Mucosa of descending colon (tissue), 3 donors: Measurements from ENCODE around the gene HEXIM2. TPM values are rescaled to one million over a fixed set of nuclear protein-coding genes. Genes with fewer than 3 reads are reported as not detected.
A peak's percentile ranks its signal among the peaks of the same experiment; 100 is the strongest.
"Not testable (repeated sequence)": the region's sequence is repeated elsewhere in the genome, so short reads cannot be mapped to it uniquely, and the experiment has no call there.

ENCODE experiments used
- ATAC-seq: fragments of 200-7000 bp; cut with Tn5 transposase; one replicate; pipeline ENCODE4 v1.9.1; 2020; ENCODE audit warnings: mild to moderate bottlenecking, moderate library complexity
- DNase-seq, 3 donors: peaks; one replicate each; pipeline ENCODE4 v3.0.0-alpha.2; 2020
- H3K36me3 ChIP-seq: fragments of 200-600 bp; one replicate; pipeline ENCODE4 v1.8.0; 2021; ENCODE audit warnings: low read depth, mild to moderate bottlenecking
- H3K4me1 ChIP-seq: fragments of 200-600 bp; one replicate; pipeline ENCODE4 v1.8.0; 2021; ENCODE audit warnings: low read depth, mild to moderate bottlenecking
- H3K4me3 ChIP-seq: fragments of 200-600 bp; one replicate; pipeline ENCODE4 v1.8.0; 2021; ENCODE audit warnings: mild to moderate bottlenecking
- H3K9me3 ChIP-seq: fragments of 200-600 bp; one replicate; pipeline ENCODE4 v1.8.0; 2021; ENCODE audit warnings: mild to moderate bottlenecking
- CTCF ChIP-seq: fragments of 200-600 bp; IDR thresholded peaks from one replicate; pipeline ENCODE4 v1.8.0; 2022; ENCODE audit warnings: antibody characterized with exemption, mild to moderate bottlenecking
- intact Hi-C, 2 donors: fragments of 100-400 bp; cut with DNase I in 1 of 2; cut with micrococcal nuclease in 1 of 2; formaldehyde crosslinking; loops; one replicate each; pipeline versions ENCODE4 v1.11.0 to v1.11.1; 2022; cut with DNase I, micrococcal nuclease
- total RNA-seq, 3 donors: library from RNA; stranded (reverse); fragmentation: NEBNext Ultra II Directional in 2 of 3; extraction: Animal tissue kit (Norgen Biotek cat#: 25700) in 2 of 3; gene quantifications; one replicate each; pipeline versions ENCODE4 v1.2.1 to v1.2.4, GENCODE V29; 2021 to 2023
- donor health status: DM: no; HTN: no; CAD: no; lungs with moderate emphysema.
- donor health status: DM: no; HTN: no; CAD: no.
- donor health status: DM: no; HTN: yes; CAD: no.

HEXIM2 gene
- total RNA-seq, 3 donors from 2014 or later: 3.9 to 9.6 (median 4.5) TPM

GRCh38 chr17:45195424-45195823 lies 33.7 kb downstream of the HEXIM2 start:
- intact Hi-C loops: loop anchor here in 1 of 2 donors (10.0 kb wide), 1 partner anchor 61 kb away; the partner anchor contains the start of genes ACBD4 and PLCD3
- ATAC-seq: no peak

DNA sequence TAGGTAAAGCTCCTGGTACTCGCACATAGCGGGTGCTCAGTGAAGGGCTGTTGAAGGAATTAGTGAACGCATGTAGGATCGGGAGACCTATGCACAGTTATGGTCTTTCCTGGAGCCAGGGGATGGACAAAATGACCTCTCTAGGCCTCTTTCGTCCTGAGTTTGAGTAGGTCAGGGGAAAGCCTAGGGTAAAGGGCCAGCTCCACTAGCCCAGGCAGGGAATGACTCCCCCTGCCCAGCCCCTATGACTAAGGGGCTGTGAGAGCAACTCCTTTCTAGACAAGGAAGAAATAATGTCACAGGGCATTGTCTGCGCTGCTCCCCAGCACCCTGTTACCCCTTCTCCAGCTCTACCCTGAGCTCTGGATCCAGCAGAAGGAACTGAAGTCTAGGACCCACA lies 35.4 kb downstream of the HEXIM2 start:
- no peak for DNase-seq
- TF ChIP-seq CTCF: no peak
- no peaks in the 10 kb centered on the region for H3K36me3 ChIP-seq
- no peaks in the 10 kb centered on the region for H3K4me1 ChIP-seq
- intact Hi-C loops: loop anchor here (2.0 to 10.0 kb wide), 2 partner anchors 62 kb away; partner anchors contain the start of genes ACBD4 (in 2 of the 2) and PLCD3 (in 1 of the 2)
- no peaks in the 10 kb centered on the region for H3K9me3 ChIP-seq
- no peak for ATAC-seq
- no peak overlapping the region for H3K4me3 ChIP-seq

More at GRCh38 chr17:45195424-45195823, 33.7 kb downstream of the HEXIM2 start:
- no peaks in the 10 kb centered on the region for H3K4me1 ChIP-seq
- DNase-seq: no peak
- no peak overlapping the region for H3K4me3 ChIP-seq
- H3K36me3 ChIP-seq: no peaks in the 10 kb centered on the region
- no peak for TF ChIP-seq CTCF
- H3K9me3 ChIP-seq: no peaks in the 10 kb centered on the region

DNA sequence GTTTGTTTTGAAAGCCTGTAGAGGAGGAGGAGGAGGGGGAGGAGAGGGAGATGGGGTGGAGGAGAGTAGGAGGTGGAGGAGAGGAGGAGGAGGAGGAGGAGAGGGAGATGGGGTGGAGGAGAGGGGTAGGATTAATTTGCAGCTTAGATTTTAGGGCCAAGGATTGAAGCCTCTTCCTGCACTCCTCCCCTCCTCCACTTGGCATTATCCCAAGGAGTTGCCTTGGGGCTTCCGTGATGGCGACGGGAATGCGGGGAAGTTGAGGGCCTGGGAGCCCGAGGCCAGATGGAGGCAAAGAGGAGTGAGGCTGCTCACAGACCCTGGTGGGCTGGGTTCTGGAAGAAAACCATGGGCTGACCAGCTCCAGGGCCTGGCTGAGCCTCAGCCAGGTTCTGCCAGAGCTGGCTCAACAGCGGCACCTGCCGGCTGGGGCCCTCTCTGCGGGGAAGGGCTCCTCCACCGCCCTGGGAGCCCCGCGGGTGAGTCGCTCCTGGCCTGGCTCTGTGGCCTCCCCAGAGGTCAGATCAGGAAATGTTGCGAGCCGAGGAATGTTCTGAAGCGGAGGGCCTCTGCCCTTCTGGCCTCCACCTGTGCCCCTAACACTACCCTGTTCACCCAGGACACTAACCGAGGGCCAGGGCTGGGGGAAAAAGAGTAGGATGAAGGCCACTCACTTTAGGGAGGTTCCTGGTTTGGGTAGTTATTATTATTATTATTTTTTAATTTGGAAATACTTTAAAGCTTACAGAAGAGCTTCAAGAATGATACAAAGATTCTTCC lies 36.1 kb downstream of the HEXIM2 start:
- Histone ChIP-seq H3K36me3 (no peaks in the 10 kb centered on the region), H3K4me1 (no peaks in the 10 kb centered on the region), H3K9me3 (no peaks in the 10 kb centered on the region), H3K4me3 (no peak overlapping the region)
- ATAC-seq (peak; percentile 100), DNase-seq (peak; percentile 91 to 97 (median 93))
- intact Hi-C loops: loop anchor here (2.0 to 10.0 kb wide), 2 partner anchors 63 kb away; partner anchors contain the start of genes ACBD4 (in 2 of the 2) and PLCD3 (in 1 of the 2)
- peak; percentile 99 for TF ChIP-seq CTCF

- no peaks in the 10 kb centered on the region for H3K36me3 ChIP-seq
- H3K9me3 ChIP-seq: no peaks in the 10 kb centered on the region
- H3K4me1 ChIP-seq: no peaks in the 10 kb centered on the region
- intact Hi-C loops: no loop called here
- ATAC-seq (no peak), DNase-seq (peak in 1 of 3 donors; percentile 50)
- no peak for TF ChIP-seq CTCF
- H3K4me3 ChIP-seq: no peak overlapping the region
Measured at GRCh38 chr17:45200701-45201100, 39.0 kb downstream of the HEXIM2 start.

DNA sequence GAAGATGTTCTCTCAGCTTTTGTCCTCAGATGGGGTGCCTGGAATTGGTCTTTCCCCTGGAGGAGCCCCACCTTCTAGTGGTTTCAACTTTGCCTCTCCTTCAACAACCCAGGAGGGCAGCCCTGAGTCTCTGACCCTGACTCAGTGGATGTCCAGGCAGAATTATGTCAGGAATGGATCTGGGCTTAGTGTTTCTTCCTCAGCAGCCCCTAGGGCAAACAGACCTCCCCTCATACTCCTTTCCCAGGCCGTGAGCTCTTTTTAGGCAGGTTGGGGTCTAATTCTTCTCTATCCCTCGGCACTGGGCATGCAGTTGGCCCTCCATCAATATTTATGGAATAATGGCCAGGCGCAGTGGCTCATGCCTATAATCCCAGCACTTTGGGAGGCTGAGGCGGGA lies 39.8 kb downstream of the HEXIM2 start:
- Histone ChIP-seq H3K4me3 (no peak overlapping the region), H3K4me1 (no peaks in the 10 kb centered on the region), H3K9me3 (no peaks in the 10 kb centered on the region), H3K36me3 (no peaks in the 10 kb centered on the region)
- intact Hi-C loops: no loop called here
- DNase-seq: no peak
- TF ChIP-seq CTCF: no peak
- no peak for ATAC-seq

- peak in 1 of 3 donors; percentile 15 for DNase-seq
- H3K4me3 ChIP-seq, intact Hi-C loops, H3K36me3 ChIP-seq, ATAC-seq, H3K4me1 ChIP-seq, H3K9me3 ChIP-seq: not testable (repeated sequence)
Measured at GRCh38 chr17:45201880-45202279, 40.2 kb downstream of the HEXIM2 start.
